GM18526 (cell line): Measurements from ENCODE around the gene ROCK2.

ENCODE experiments used
- POLR2A ChIP-seq: IDR thresholded peaks from 3 replicates; pipeline ENCODE4 v1.6.1; 2011; ENCODE audit not compliant: insufficient read length; ENCODE audit errors: extremely low read depth

The ROCK2 gene

DNA sequence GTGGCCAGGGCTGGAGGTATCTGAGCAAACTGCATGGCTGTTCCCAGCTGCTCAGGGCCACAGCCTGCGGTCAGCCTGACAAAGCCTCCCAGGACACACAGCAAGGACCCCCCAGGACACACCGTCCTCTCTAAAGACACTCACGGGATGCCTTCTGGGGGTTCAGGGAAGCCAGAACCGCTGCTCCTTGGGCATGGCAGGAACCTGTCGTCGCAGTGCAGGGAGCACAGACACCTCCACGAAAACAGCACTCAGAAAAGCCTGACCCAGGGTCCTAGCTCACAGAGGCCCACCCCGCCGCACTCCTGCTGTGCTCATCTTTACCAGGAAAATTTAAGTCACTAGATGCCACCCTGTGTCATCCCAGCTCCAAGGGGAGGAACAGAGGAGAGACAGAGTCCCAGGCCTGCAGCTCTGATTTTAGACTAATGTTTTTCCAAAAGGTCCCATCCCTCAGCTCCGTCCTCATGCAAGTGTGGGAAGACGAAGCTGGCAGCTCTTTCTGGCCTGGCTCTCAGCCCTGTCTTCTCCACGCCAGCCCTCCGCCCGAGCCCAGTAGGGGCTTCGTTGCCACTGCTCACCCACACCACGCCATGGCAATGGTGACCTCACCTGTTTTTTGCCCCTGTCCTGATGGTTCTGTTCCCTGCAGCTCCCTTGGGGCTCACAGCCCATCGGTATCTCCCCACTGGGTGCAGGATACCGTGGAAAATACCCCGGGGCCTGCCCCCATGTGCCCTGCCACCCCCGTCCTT, 213.1 kb downstream of the ROCK2 start:
- TF ChIP-seq POLR2A, result no peak
